HCT116 (cell line): ENCODE measurements around the gene SLC25A22. TPM values are rescaled to one million over a fixed set of nuclear protein-coding genes. Genes with fewer than 3 reads are reported as not detected.
A peak's percentile ranks its signal among the peaks of the same experiment; 100 is the strongest.

Experiments used
- ATAC-seq: fragments of 200-7000 bp; cut with Tn5 transposase; 2 replicates; pipeline ENCODE4 v1.9.1; 2020; ENCODE audit warnings: mild to moderate bottlenecking, moderate library complexity
- BruUV-seq: library from RNA; stranded (reverse); fragments of 400-500 nt; replicated peaks from 2 replicates; lab custom pipeline; 2021; lab: Mats Ljungman, UMichigan
- CTCF ChIA-PET: fragments of 300-600 bp; sonication (Branson Sonifier 250); formaldehyde crosslinking; loops from one replicate; lab custom pipeline; 2021; ENCODE audit warnings: antibody characterized with exemption; lab: Charles Lee
- POLR2A ChIA-PET: fragments of 300-600, 350-600 bp; sonication (Branson Sonifier 250); formaldehyde crosslinking; loops from one replicate; lab custom pipeline; 2021; ENCODE audit warnings: antibody characterized with exemption; lab: Charles Lee
- RAD21 ChIA-PET, 2 experiments: fragments of 300-600 bp; sonication (Branson Sonifier 250); formaldehyde crosslinking; loops; one replicate each; lab custom pipeline; 2023; ENCODE audit warnings: low total read pairs in 2 of 2; ENCODE audit not compliant: uncharacterized antibody in 2 of 2, unreplicated experiment in 2 of 2, low non-redundant PET in 1 of 2; lab: Charles Lee
- DNase-seq: peaks from one replicate; pipeline ENCODE4 v3.0.0-alpha.2; 2010; ENCODE audit warnings: low read depth, low spot score
- H2AFZ ChIP-seq: fragments of 200-600 bp; shearing (Covaris generic), sonication (generic); 2 replicates; pipeline ENCODE4 v1.6.1; 2017; ENCODE audit warnings: low read depth, mixed run types, mixed read lengths, antibody characterized with exemption, low read length; ENCODE audit not compliant: poor library complexity, severe bottlenecking
- H3K27ac ChIP-seq: 2 replicates; pipeline ENCODE4 v1.5.1; 2012; ENCODE audit warnings: low read depth, low read length
- H3K27me3 ChIP-seq: fragments of 200-600 bp; sonication (generic); 2 replicates; pipeline ENCODE4 v1.6.1; 2016; ENCODE audit warnings: mixed run types, low read length, mixed read lengths; ENCODE audit not compliant: insufficient read depth
- H3K36me3 ChIP-seq, 2 experiments: fragments of 200-500 bp in 1 of 2; fragments of 200-600 bp in 1 of 2; sonication (Bioruptor generic) in 1 of 2; sonication (generic) in 1 of 2; 2 replicates each; pipeline versions ENCODE4 v1.5.1 to v1.6.1; 2014 to 2016; ENCODE audit warnings: low read length in 2 of 2, inconsistent platforms in 1 of 2, mixed read lengths in 1 of 2, mixed run types in 1 of 2; ENCODE audit not compliant: insufficient read depth in 2 of 2, control insufficient read depth in 1 of 2
- H3K4me1 ChIP-seq, 2 experiments: fragments of 200-600 bp in 1 of 2; sonication (generic) in 1 of 2; 2 replicates each; pipeline versions ENCODE4 v1.5.1 to v1.6.1; 2012 to 2017; ENCODE audit warnings: low read length in 2 of 2, inconsistent platforms in 1 of 2, mild to moderate bottlenecking in 1 of 2, mixed read lengths in 1 of 2, mixed run types in 1 of 2, moderate library complexity in 1 of 2; ENCODE audit not compliant: insufficient read depth in 2 of 2, control insufficient read depth in 1 of 2
- H3K4me2 ChIP-seq: fragments of 200-600 bp; sonication (generic); 2 replicates; pipeline ENCODE4 v1.6.1; 2017; ENCODE audit warnings: mixed run types, low read length, mixed read lengths
- H3K4me3 ChIP-seq, 2 experiments: fragments of 200-600 bp in 1 of 2; sonication (generic) in 1 of 2; replicated peaks in 1 of 2; 2 replicates each; pipeline ENCODE4 v1.5.1; 2011 to 2016; ENCODE audit warnings: low read length in 2 of 2, control low read depth in 1 of 2, low read depth in 1 of 2, mild to moderate bottlenecking in 1 of 2, mixed read lengths in 1 of 2, mixed run types in 1 of 2
- H3K79me2 ChIP-seq: fragments of 200-600 bp; sonication (generic); 2 replicates; pipeline ENCODE4 v1.6.1; 2017; ENCODE audit warnings: mild to moderate bottlenecking, mixed run types, low read length, moderate library complexity, mixed read lengths; ENCODE audit not compliant: insufficient read depth
- H3K9ac ChIP-seq: fragments of 200-600 bp; sonication (generic); 2 replicates; pipeline ENCODE4 v1.6.1; 2016; ENCODE audit warnings: low read length, mixed read lengths
- H3K9me2 ChIP-seq: fragments of 200-600 bp; sonication (generic), shearing (Covaris generic); 2 replicates; pipeline ENCODE4 v1.6.1; 2017; ENCODE audit warnings: mixed run types, mild to moderate bottlenecking, moderate library complexity; ENCODE audit not compliant: insufficient read depth
- H3K9me3 ChIP-seq, 2 experiments: fragments of 200-500 bp in 1 of 2; fragments of 200-600 bp in 1 of 2; sonication (Bioruptor generic) in 1 of 2; sonication (generic) in 1 of 2; 2 replicates each; pipeline ENCODE4 v1.6.1; 2014 to 2017; ENCODE audit warnings: low read length in 2 of 2, mixed read lengths in 2 of 2, inconsistent platforms in 1 of 2, low read depth in 1 of 2, mild to moderate bottlenecking in 1 of 2, mixed run types in 1 of 2, moderate library complexity in 1 of 2; ENCODE audit not compliant: control insufficient read depth in 1 of 2, insufficient read depth in 1 of 2
- H4K20me1 ChIP-seq: fragments of 200-600 bp; sonication (generic), shearing (Covaris generic); 2 replicates; pipeline ENCODE4 v1.6.1; 2017; ENCODE audit warnings: mixed run types, mild to moderate bottlenecking, moderate library complexity; ENCODE audit not compliant: insufficient read depth
- CBX3 ChIP-seq: IDR thresholded peaks from 2 replicates; pipeline ENCODE4 v1.6.1; 2012; ENCODE audit warnings: low read depth
- CEBPB ChIP-seq: IDR thresholded peaks from 2 replicates; pipeline ENCODE4 v1.6.1; 2012; ENCODE audit warnings: low read depth
- EGR1 ChIP-seq: IDR thresholded peaks from 2 replicates; pipeline ENCODE4 v1.6.1; 2012; ENCODE audit warnings: low read depth
- ELF1 ChIP-seq: IDR thresholded peaks from 2 replicates; pipeline ENCODE4 v1.6.1; 2012; ENCODE audit warnings: low read depth, borderline replicate concordance
- EZH2 ChIP-seq: fragments of 200-600 bp; sonication (generic); IDR thresholded peaks from 2 replicates; pipeline ENCODE4 v1.6.1; 2017; ENCODE audit warnings: antibody characterized with exemption, mixed run types
- EZH2phosphoT487 ChIP-seq: fragments of 200-600 bp; IDR thresholded peaks from 2 replicates; pipeline ENCODE4 v1.6.1; 2018; ENCODE audit warnings: antibody characterized with exemption, borderline replicate concordance
- JUND ChIP-seq: IDR thresholded peaks from 2 replicates; pipeline ENCODE4 v1.6.1; 2012
- POLR2A ChIP-seq: IDR thresholded peaks from 2 replicates; pipeline ENCODE4 v1.7.0; 2011; ENCODE audit warnings: borderline replicate concordance; ENCODE audit not compliant: insufficient read depth, insufficient read length; ENCODE audit errors: extremely low read depth
- POLR2AphosphoS5 ChIP-seq: IDR thresholded peaks from 2 replicates; pipeline ENCODE4 v1.6.1; 2011; ENCODE audit warnings: mild to moderate bottlenecking, low read depth, low read length, moderate library complexity
- SIN3A ChIP-seq: IDR thresholded peaks from 2 replicates; pipeline ENCODE4 v1.6.1; 2012; ENCODE audit warnings: low read depth
- SRF ChIP-seq: IDR thresholded peaks from 2 replicates; pipeline ENCODE4 v1.6.1; 2012; ENCODE audit warnings: low read depth
- TCF7L2 ChIP-seq: IDR thresholded peaks from 2 replicates; pipeline ENCODE4 v1.7.0; 2011; ENCODE audit warnings: borderline replicate concordance, inconsistent platforms; ENCODE audit not compliant: insufficient read depth, insufficient read length; ENCODE audit errors: extremely low read depth
- ZBTB33 ChIP-seq: IDR thresholded peaks from 2 replicates; pipeline ENCODE4 v1.6.1; 2011; ENCODE audit warnings: mild to moderate bottlenecking, low read length, moderate library complexity; ENCODE audit not compliant: insufficient replicate concordance; ENCODE audit errors: extremely low read depth
- ZNF274 ChIP-seq: fragments of 200-500 bp; sonication (Bioruptor generic); IDR thresholded peaks from 2 replicates; pipeline ENCODE4 v1.6.1; 2014; ENCODE audit warnings: mild to moderate bottlenecking, low read depth, low read length, inconsistent platforms
- intact Hi-C: fragments of 100-400 bp; cut with micrococcal nuclease; formaldehyde crosslinking; loops from 2 replicates; pipeline ENCODE4 v1.10.0; 2022
- total RNA-seq: library from RNA; stranded (reverse); gene quantifications from one replicate; pipeline ENCODE4 v1.2.1, GENCODE V29; 2021; ENCODE audit not compliant: unreplicated experiment
- TF ChIP-seq, protein P1 (sequence below), 3 experiments: fragments of 200-600 bp in 1 of 3; sonication (generic) in 1 of 3; IDR thresholded peaks in 2 of 3; conservative IDR thresholded peaks in 1 of 3; 2 replicates each; pipeline ENCODE4 v1.5.1; 2012 to 2017; ENCODE audit warnings: low read depth in 2 of 3, low read length in 2 of 3, antibody characterized with exemption in 1 of 3, borderline replicate concordance in 1 of 3, control low read depth in 1 of 3, mild to moderate bottlenecking in 1 of 3, mixed read lengths in 1 of 3, mixed run types in 1 of 3, moderate library complexity in 1 of 3; ENCODE audit not compliant: insufficient read depth in 1 of 3

Gene SLC25A22
- total RNA-seq, 1 experiment from 2014 or later = 62.0 TPM

DNA sequence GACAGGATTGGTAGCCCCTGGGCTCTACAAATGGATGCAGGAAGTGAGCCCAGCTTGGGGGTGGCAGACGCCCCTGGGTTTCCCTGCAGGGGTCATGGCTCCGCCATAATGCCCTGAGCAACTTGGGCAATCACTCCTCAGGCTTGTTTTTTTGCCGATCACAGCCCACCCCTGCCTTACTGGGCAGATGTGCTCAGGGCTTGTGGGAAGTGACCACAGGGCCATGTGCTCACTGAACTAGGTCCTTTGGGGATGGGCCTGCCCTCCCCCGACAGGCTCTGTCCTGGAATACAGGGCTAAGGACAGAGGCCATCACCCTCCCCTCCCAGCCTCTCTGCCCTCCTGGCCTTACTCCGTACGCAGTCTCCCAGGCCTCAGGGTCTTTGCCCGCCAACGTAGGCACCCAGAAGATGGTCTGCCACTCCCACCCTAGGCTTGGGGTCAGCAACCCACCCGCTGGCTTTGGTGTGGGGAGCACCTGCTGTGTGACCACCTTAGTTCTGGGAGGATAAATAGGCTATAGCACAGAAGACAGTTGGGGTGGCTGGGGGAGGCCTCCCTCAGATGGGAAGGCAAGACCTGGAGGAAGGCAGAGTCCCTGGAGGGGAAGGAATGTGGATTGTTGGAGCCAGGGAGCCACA, 15.5 kb upstream of the SLC25A22 start:
- no peak for TF ChIP-seq ZBTB33
- peak; percentile 51 for TF ChIP-seq POLR2AphosphoS5
- intact Hi-C loops = no loop called here
- ChIA-PET RAD21 (no interaction called here), POLR2A (no interaction called here), CTCF (no interaction called here)
- H4K20me1 ChIP-seq = peaks cover 17% of the 10 kb centered on the region; the same call in 1 of the 2 replicates
- peak overlapping the region; percentile 93 for H3K27ac ChIP-seq
- peaks cover 14 to 48% of the 10 kb centered on the region in 2 experiments for H3K4me1 ChIP-seq
- no TSS peak for BruUV-seq
- no peak overlapping the region for H2AFZ ChIP-seq
- peaks cover 21 to 38% of the 10 kb centered on the region in 2 experiments for H3K36me3 ChIP-seq
- DNase-seq (no peak), ATAC-seq (peak; percentile 3; the same call in 1 of the 2 replicates)
- H3K4me3 ChIP-seq = no peak overlapping the region
- H3K9ac ChIP-seq = peak overlapping the region; percentile 14; the same call in 1 of the 2 replicates
- no peak overlapping the region for H3K4me2 ChIP-seq
- H3K27me3 ChIP-seq = no peaks in the 10 kb centered on the region
- no peaks in the 10 kb centered on the region for H3K9me2 ChIP-seq
- no peaks in the 10 kb centered on the region for H3K9me3 ChIP-seq
- H3K79me2 ChIP-seq = peaks cover 41% of the 10 kb centered on the region

GRCh38 chr11:813072-813455, 15.0 kb upstream of the SLC25A22 start:
- Histone ChIP-seq H3K36me3 (peaks cover 21 to 38% of the 10 kb centered on the region in 2 experiments), H3K79me2 (peaks cover 46% of the 10 kb centered on the region), H3K27me3 (no peaks in the 10 kb centered on the region), H3K4me3 (no peak overlapping the region), H3K27ac (peak overlapping the region; percentile 93), H3K4me2 (0 out of 2 replicates have a peak overlapping the region, but pooled peaks have one; percentile 88), H3K9me3 (no peaks in the 10 kb centered on the region), H2AFZ (no peak overlapping the region), H3K4me1 (peaks cover 10 to 48% of the 10 kb centered on the region in 2 experiments), H3K9ac (no peak overlapping the region), H4K20me1 (peaks cover 17% of the 10 kb centered on the region; the same call in 1 of the 2 replicates), H3K9me2 (no peaks in the 10 kb centered on the region)
- BruUV-seq = no TSS peak
- ATAC-seq (no peak), DNase-seq (no peak)
- intact Hi-C loops = no loop called here
- CTCF ChIA-PET = no interaction called here
- RAD21 ChIA-PET = no interaction called here
- POLR2A ChIA-PET = no interaction called here
- TF ChIP-seq, protein P1, sequence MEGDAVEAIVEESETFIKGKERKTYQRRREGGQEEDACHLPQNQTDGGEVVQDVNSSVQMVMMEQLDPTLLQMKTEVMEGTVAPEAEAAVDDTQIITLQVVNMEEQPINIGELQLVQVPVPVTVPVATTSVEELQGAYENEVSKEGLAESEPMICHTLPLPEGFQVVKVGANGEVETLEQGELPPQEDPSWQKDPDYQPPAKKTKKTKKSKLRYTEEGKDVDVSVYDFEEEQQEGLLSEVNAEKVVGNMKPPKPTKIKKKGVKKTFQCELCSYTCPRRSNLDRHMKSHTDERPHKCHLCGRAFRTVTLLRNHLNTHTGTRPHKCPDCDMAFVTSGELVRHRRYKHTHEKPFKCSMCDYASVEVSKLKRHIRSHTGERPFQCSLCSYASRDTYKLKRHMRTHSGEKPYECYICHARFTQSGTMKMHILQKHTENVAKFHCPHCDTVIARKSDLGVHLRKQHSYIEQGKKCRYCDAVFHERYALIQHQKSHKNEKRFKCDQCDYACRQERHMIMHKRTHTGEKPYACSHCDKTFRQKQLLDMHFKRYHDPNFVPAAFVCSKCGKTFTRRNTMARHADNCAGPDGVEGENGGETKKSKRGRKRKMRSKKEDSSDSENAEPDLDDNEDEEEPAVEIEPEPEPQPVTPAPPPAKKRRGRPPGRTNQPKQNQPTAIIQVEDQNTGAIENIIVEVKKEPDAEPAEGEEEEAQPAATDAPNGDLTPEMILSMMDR (IDR thresholded peaks at IDR 0.05 in 2 of 3, conservative IDR thresholded peaks at IDR 0.05 in 1 of 3; ENCODE audit: borderline replicate concordance in 1 of 3, insufficient read depth in 1 of 3, low read depth in 2 of 3, low read length in 2 of 3) = no peak
- no peak for TF ChIP-seq EGR1
- no peak for TF ChIP-seq CEBPB
- TF ChIP-seq POLR2AphosphoS5 = no peak
- TF ChIP-seq ZNF274 = no peak
- no peak for TF ChIP-seq SIN3A
- TF ChIP-seq CBX3 = no peak
- no peak for TF ChIP-seq JUND
- no peak for TF ChIP-seq SRF
- no peak for TF ChIP-seq EZH2phosphoT487
- no peak for TF ChIP-seq ELF1
- no peak for TF ChIP-seq POLR2A
- no peak for TF ChIP-seq EZH2
- TF ChIP-seq TCF7L2 = no peak
